A673 (cell line): Measurements from ENCODE around the gene MROH8. TPM values are rescaled to one million over a fixed set of nuclear protein-coding genes. Genes with fewer than 3 reads are reported as not detected.

Experiments used
- BruUV-seq: library from RNA; stranded (reverse); fragments of 400-500 nt; replicated peaks from 2 replicates; lab custom pipeline; 2021; lab: Mats Ljungman, UMichigan
- CTCF ChIA-PET: fragments of 300-600 bp; sonication (Branson Sonifier 250); formaldehyde crosslinking; loops from one replicate; lab custom pipeline; 2022; ENCODE audit warnings: antibody characterized with exemption; lab: Charles Lee
- POLR2A ChIA-PET: fragments of 300-600 bp; sonication (Branson Sonifier 250); formaldehyde crosslinking; loops from one replicate; lab custom pipeline; 2022; ENCODE audit warnings: antibody characterized with exemption; ENCODE audit not compliant: low non-redundant PET; lab: Charles Lee
- DNase-seq: peaks from one replicate; pipeline ENCODE4 v3.0.0-alpha.2; 2015; ENCODE audit warnings: low spot score
- H3K27ac ChIP-seq: fragments of 200-600 bp; sonication (generic); 2 replicates; pipeline ENCODE4 v1.5.1; 2016; ENCODE audit warnings: mixed run types, low read depth, mild to moderate bottlenecking, mixed read lengths, antibody characterized with exemption, low read length; ENCODE audit not compliant: poor library complexity, severe bottlenecking
- H3K27me3 ChIP-seq: fragments of 200-600 bp; sonication (generic); replicated peaks from 2 replicates; pipeline ENCODE4 v1.6.1; 2017; ENCODE audit warnings: mixed run types, low read depth, mild to moderate bottlenecking, mixed read lengths, antibody characterized with exemption, low read length; ENCODE audit not compliant: insufficient read depth, poor library complexity
- H3K36me3 ChIP-seq: fragments of 200-600 bp; sonication (generic); 2 replicates; pipeline ENCODE4 v1.6.1; 2016; ENCODE audit warnings: mixed run types, mild to moderate bottlenecking, mixed read lengths, antibody characterized with exemption, low read length; ENCODE audit not compliant: insufficient read depth, poor library complexity, severe bottlenecking
- H3K4me1 ChIP-seq: fragments of 200-600 bp; sonication (generic); 2 replicates; pipeline ENCODE4 v1.6.1; 2017; ENCODE audit warnings: mixed run types, mild to moderate bottlenecking, mixed read lengths, antibody characterized with exemption, low read length; ENCODE audit not compliant: insufficient read depth, poor library complexity, severe bottlenecking
- H3K4me3 ChIP-seq: fragments of 200-600 bp; sonication (generic); 2 replicates; pipeline ENCODE4 v1.5.1; 2016; ENCODE audit warnings: low read depth, mixed run types, mild to moderate bottlenecking, mixed read lengths, low read length; ENCODE audit not compliant: poor library complexity, severe bottlenecking
- H3K9me3 ChIP-seq: fragments of 200-600 bp; sonication (generic); 2 replicates; pipeline ENCODE4 v1.6.1; 2016; ENCODE audit warnings: mixed run types, low read depth, mild to moderate bottlenecking, mixed read lengths, antibody characterized with exemption, low read length; ENCODE audit not compliant: poor library complexity, severe bottlenecking
- CTCF ChIP-seq: fragments of 300-800, 200-600 bp; sonication (generic); conservative IDR thresholded peaks from 2 replicates; pipeline ENCODE4 v1.5.1; 2017; ENCODE audit warnings: low read depth, mild to moderate bottlenecking, antibody characterized with exemption, low read length, moderate library complexity, mixed read lengths
- EZH2 ChIP-seq: fragments of 200-600 bp; sonication (generic); IDR thresholded peaks from 2 replicates; pipeline ENCODE4 v1.6.1; 2017; ENCODE audit warnings: borderline replicate concordance, low read depth, mild to moderate bottlenecking, mixed read lengths, antibody characterized with exemption, low read length; ENCODE audit not compliant: poor library complexity, severe bottlenecking
- intact Hi-C: fragments of 100-400 bp; cut with micrococcal nuclease; formaldehyde crosslinking; loops from one replicate; pipeline ENCODE4 v1.10.0; 2022; ENCODE audit not compliant: unreplicated experiment
- total RNA-seq: library from RNA; stranded (reverse); gene quantifications from 2 replicates; pipeline ENCODE4 v1.2.3, GENCODE V29; 2021

Gene MROH8
- total RNA-seq, 1 experiment from 2014 or later, result 1.6 TPM

GRCh38 chr20:37200926-37201826 is 21.8 kb upstream of the MROH8 start:
- no peaks in the 10 kb centered on the region for H3K27me3 ChIP-seq
- H3K4me3 ChIP-seq, result no peak overlapping the region
- DNase-seq, result no peak
- peaks cover 83% of the 10 kb centered on the region for H3K36me3 ChIP-seq
- POLR2A ChIA-PET, result no interaction called here
- no peak overlapping the region for H3K27ac ChIP-seq
- H3K4me1 ChIP-seq, result peaks cover 8% of the 10 kb centered on the region
- no peak for TF ChIP-seq EZH2
- no peak for TF ChIP-seq CTCF
- BruUV-seq, result no TSS peak
- CTCF ChIA-PET, result interaction anchor here (0.7 kb wide), 1 partner anchor 15 kb away, joined by 3 read pairs; no protein-coding TSS in a partner anchor
- H3K9me3 ChIP-seq, result no peaks in the 10 kb centered on the region
- intact Hi-C loops, result no loop called here

- no peak overlapping the region for H3K4me3 ChIP-seq
- no peak overlapping the region for H3K27ac ChIP-seq
- intact Hi-C loops, result no loop called here
- BruUV-seq, result no TSS peak
- POLR2A ChIA-PET, result no interaction called here
- peaks cover 8% of the 10 kb centered on the region for H3K4me1 ChIP-seq
- peaks cover 75% of the 10 kb centered on the region for H3K36me3 ChIP-seq
- no peak for TF ChIP-seq CTCF
- TF ChIP-seq EZH2, result no peak
- CTCF ChIA-PET, result no interaction called here
- H3K9me3 ChIP-seq, result no peaks in the 10 kb centered on the region
- no peak for DNase-seq
- H3K27me3 ChIP-seq, result no peaks in the 10 kb centered on the region
These were observed 21.0 kb upstream of the MROH8 start for GRCh38 chr20:37200376-37200775.

GRCh38 chr20:37198932-37199660 is 19.7 kb upstream of the MROH8 start:
- Histone ChIP-seq H3K4me1 (peaks cover 15% of the 10 kb centered on the region), H3K27me3 (no peaks in the 10 kb centered on the region), H3K9me3 (no peaks in the 10 kb centered on the region), H3K27ac (no peak overlapping the region), H3K36me3 (peaks cover 62% of the 10 kb centered on the region), H3K4me3 (no peak overlapping the region)
- ChIA-PET CTCF (no interaction called here), POLR2A (no interaction called here)
- DNase-seq, result no peak
- no TSS peak for BruUV-seq
- TF ChIP-seq CTCF (no peak), EZH2 (no peak)
- intact Hi-C loops, result no loop called here
